H1 (cell line): ENCODE results near the gene TNFRSF11A. TPM values are rescaled to one million over a fixed set of nuclear protein-coding genes. Genes with fewer than 3 reads are reported as not detected.
A peak's percentile ranks its signal among the peaks of the same experiment; 100 is the strongest.

Experiments
- ATF3 ChIP-seq: IDR thresholded peaks from 2 replicates; pipeline ENCODE4 v1.6.1; 2011; ENCODE audit warnings: low read depth, mild to moderate bottlenecking, low read length; ENCODE audit not compliant: insufficient read depth
- BCL11A ChIP-seq, 2 experiments: IDR thresholded peaks; one replicate each; pipeline ENCODE4 v1.6.1; 2011; ENCODE audit warnings: low read depth in 2 of 2, low read length in 2 of 2, mild to moderate bottlenecking in 2 of 2
- CHD7 ChIP-seq: fragments of 300-600 bp; sonication (generic); IDR thresholded peaks from 2 replicates; pipeline ENCODE4 v1.7.1; 2012; ENCODE audit warnings: low read length, moderate library complexity, mild to moderate bottlenecking, inconsistent platforms; ENCODE audit not compliant: insufficient replicate concordance
- FOSL1 ChIP-seq: IDR thresholded peaks from 2 replicates; pipeline ENCODE4 v1.6.1; 2011; ENCODE audit warnings: mild to moderate bottlenecking, low read depth, low read length, moderate library complexity; ENCODE audit not compliant: insufficient read depth
- KDM4A ChIP-seq: IDR thresholded peaks from one replicate; pipeline ENCODE4 v1.7.1; 2012; ENCODE audit warnings: low read depth, mild to moderate bottlenecking, moderate library complexity, low read length, inconsistent platforms; ENCODE audit not compliant: severe bottlenecking
- KDM5A ChIP-seq: fragments of 200-600 bp; IDR thresholded peaks from 2 replicates; pipeline ENCODE4 v1.7.1; 2012; ENCODE audit warnings: mild to moderate bottlenecking, low read length, inconsistent platforms, mixed read lengths
- SP1 ChIP-seq: IDR thresholded peaks from 2 replicates; pipeline ENCODE4 v1.6.1; 2011; ENCODE audit warnings: low read depth, low read length
- SRF ChIP-seq: IDR thresholded peaks from 2 replicates; pipeline ENCODE4 v1.6.1; 2011; ENCODE audit warnings: mild to moderate bottlenecking, low read depth, low read length, moderate library complexity
- TCF12 ChIP-seq: IDR thresholded peaks from 2 replicates; pipeline ENCODE4 v1.6.1; 2011; ENCODE audit warnings: low read depth, mild to moderate bottlenecking, low read length
- polyA plus RNA-seq, 7 experiments: library from polyadenylated mRNA; depleted of rRNA in 3 of 7; stranded (reverse) in 5 of 7; unstranded in 2 of 7; fragments of >200 nt in 5 of 7; fragments of 200-250 nt in 2 of 7; gene quantifications; 1 replicate in 5 of 7; 2 replicates in 1 of 7; 4 replicates in 1 of 7; pipeline versions ENCODE4 v1.2.1 to v1.2.3, GENCODE V29; 2011 to 2013; ENCODE audit warnings: missing spikeins in 2 of 7, mixed read lengths in 2 of 7
- total RNA-seq: library from RNA; stranded (reverse); fragmentation: NEBNext Ultra II Directional; extraction: Animal tissue kit (Norgen Biotek cat#: 25700); gene quantifications from 2 replicates; pipeline ENCODE4 v1.2.1, GENCODE V29; 2021

Gene TNFRSF11A
- total and polyA plus RNA-seq, 2 of the 8 experiments (the other 6 are each of a cell fraction or from before 2014, with no cell fraction given) = 8.7 to 10.6 TPM

- TF ChIP-seq CHD7 (no peak), SRF (no peak), ATF3 (no peak), BCL11A (IDR thresholded peaks at IDR 0.05; ENCODE audit: low read depth in 2 of 2, low read length in 2 of 2) (no peak), KDM5A (no peak), TCF12 (0 out of 2 replicates have a peak, but pooled peaks have one; percentile 51), FOSL1 (no peak), SP1 (no peak), KDM4A (peak; percentile 66)
Observed at GRCh38 chr18:62324917-62325805, at the start of gene TNFRSF11A (continued).
